ENCODE measurements around the gene UGT1A5. TPM values are rescaled to one million over a fixed set of nuclear protein-coding genes. Genes with fewer than 3 reads are reported as not detected.

UGT1A5 gene
- polyA plus RNA-seq, 1 of the 3 experiments (the other 2 are of a cell fraction): not detected

- Histone ChIP-seq H3K4me1 (ENCODE audit: control insufficient read depth in 1 of 2, insufficient read depth in 2 of 2, low read depth in 1 of 2, low read length in 1 of 2) (peaks cover 0 to 3% of the 10 kb centered on the region in 2 experiments; a peak in 1 of 4 replicates), H3K27me3 (ENCODE audit: insufficient read depth) (no peaks in the 10 kb centered on the region), H3K27ac (ENCODE audit: low read depth in 2 of 2, low read length in 1 of 2) (no peak overlapping the region), H4K20me1 (ENCODE audit: insufficient read depth) (no peaks in the 10 kb centered on the region), H3K9ac (no peak overlapping the region), H3K4me2 (no peak overlapping the region), H3K36me3 (replicated peaks in 1 of 2; ENCODE audit: control insufficient read depth in 1 of 2, insufficient read depth in 2 of 2, low read length in 1 of 2) (no peaks in the 10 kb centered on the region), H3K9me2 (no peaks in the 10 kb centered on the region), H3F3A (replicated peaks; ENCODE audit: insufficient read depth) (no peaks in the 10 kb centered on the region), H3K9me3 (no peaks in the 10 kb centered on the region), H2AFZ (ENCODE audit: low read depth) (no peak overlapping the region), H3K79me2 (ENCODE audit: insufficient read depth) (no peaks in the 10 kb centered on the region), H3K4me3 (ENCODE audit: low read depth in 2 of 2, low read length in 1 of 2) (no peak overlapping the region)
- POLR2A ChIA-PET: no interaction called here
- CTCF ChIA-PET: no interaction called here
- TF ChIP-seq MXI1 (IDR thresholded peaks at IDR 0.05; ENCODE audit: low read depth, low read length): no peak
- no peak for TF ChIP-seq RFX5 (IDR thresholded peaks at IDR 0.05; ENCODE audit: low read length)
- no peak for TF ChIP-seq MAX (IDR thresholded peaks at IDR 0.05; ENCODE audit: low read depth)
- no peak for TF ChIP-seq RAD21 (IDR thresholded peaks at IDR 0.05; ENCODE audit: low read length)
- 77% methylated on average over 6 of the region's 6 CpGs for WGBS (ENCODE audit: low lambda C conversion rate)
- no peak for DNase-seq
Measured at GRCh38 chr2:233820774-233821105, 108.0 kb downstream of the UGT1A5 start.

DNA sequence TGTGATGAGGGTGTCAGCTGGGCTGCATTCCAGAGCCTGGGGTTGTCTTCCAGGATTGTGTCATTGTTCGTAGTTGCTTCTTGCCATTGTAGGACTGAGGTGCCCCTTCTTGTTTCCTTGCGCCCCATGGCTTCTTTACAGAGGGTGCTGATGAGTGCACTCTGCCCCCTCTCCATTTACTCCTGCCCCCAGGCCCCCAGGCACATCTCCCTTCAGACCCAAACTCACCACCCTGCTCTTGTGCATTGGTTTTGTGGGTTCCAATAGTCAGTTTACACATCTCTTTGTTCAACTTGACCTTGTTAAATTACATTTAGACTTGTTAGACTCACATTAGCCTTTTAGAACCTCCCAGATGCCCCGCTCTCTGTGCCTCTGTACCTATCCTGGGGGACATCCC, 108.5 kb downstream of the UGT1A5 start:
- no peaks in the 10 kb centered on the region for H3K9me3 ChIP-seq
- H4K20me1 ChIP-seq (ENCODE audit: insufficient read depth): no peaks in the 10 kb centered on the region
- H3K36me3 ChIP-seq (replicated peaks in 1 of 2; ENCODE audit: control insufficient read depth in 1 of 2, insufficient read depth in 2 of 2, low read length in 1 of 2): no peaks in the 10 kb centered on the region
- H3K4me3 ChIP-seq (ENCODE audit: low read depth in 2 of 2, low read length in 1 of 2): no peak overlapping the region
- H3K79me2 ChIP-seq (ENCODE audit: insufficient read depth): no peaks in the 10 kb centered on the region
- DNase-seq: no peak
- ChIA-PET CTCF (no interaction called here), POLR2A (no interaction called here)
- no peaks in the 10 kb centered on the region for H3F3A ChIP-seq (replicated peaks; ENCODE audit: insufficient read depth)
- TF ChIP-seq, protein P1, sequence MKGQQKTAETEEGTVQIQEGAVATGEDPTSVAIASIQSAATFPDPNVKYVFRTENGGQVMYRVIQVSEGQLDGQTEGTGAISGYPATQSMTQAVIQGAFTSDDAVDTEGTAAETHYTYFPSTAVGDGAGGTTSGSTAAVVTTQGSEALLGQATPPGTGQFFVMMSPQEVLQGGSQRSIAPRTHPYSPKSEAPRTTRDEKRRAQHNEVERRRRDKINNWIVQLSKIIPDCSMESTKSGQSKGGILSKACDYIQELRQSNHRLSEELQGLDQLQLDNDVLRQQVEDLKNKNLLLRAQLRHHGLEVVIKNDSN (IDR thresholded peaks at IDR 0.05; ENCODE audit: borderline replicate concordance, low read depth): no peak
- no peak for TF ChIP-seq RAD21 (IDR thresholded peaks at IDR 0.05; ENCODE audit: low read length)
- no peak for TF ChIP-seq NFIC (IDR thresholded peaks at IDR 0.05; ENCODE audit: borderline replicate concordance)
- TF ChIP-seq MEF2A (IDR thresholded peaks at IDR 0.05; ENCODE audit: borderline replicate concordance, low read depth): no peak
- 64% methylated on average over 3 of the region's 3 CpGs for WGBS (ENCODE audit: low lambda C conversion rate)
- H3K9me2 ChIP-seq: no peaks in the 10 kb centered on the region
- H3K9ac ChIP-seq: no peak overlapping the region
- H3K4me2 ChIP-seq: no peak overlapping the region
- H3K4me1 ChIP-seq (ENCODE audit: control insufficient read depth in 1 of 2, insufficient read depth in 2 of 2, low read depth in 1 of 2, low read length in 1 of 2): peaks cover 0 to 3% of the 10 kb centered on the region in 2 experiments; a peak in 1 of 4 replicates
- no peak overlapping the region for H2AFZ ChIP-seq (ENCODE audit: low read depth)
- no peaks in the 10 kb centered on the region for H3K27me3 ChIP-seq (ENCODE audit: insufficient read depth)
- no peak overlapping the region for H3K27ac ChIP-seq (ENCODE audit: low read depth in 2 of 2, low read length in 1 of 2)

GRCh38 chr2:233821709-233822100, 109.0 kb downstream of the UGT1A5 start:
- Histone ChIP-seq H3K9ac (no peak overlapping the region), H3K9me2 (no peaks in the 10 kb centered on the region), H4K20me1 (ENCODE audit: insufficient read depth) (no peaks in the 10 kb centered on the region), H3K4me3 (ENCODE audit: low read depth in 2 of 2, low read length in 1 of 2) (no peak overlapping the region), H3K79me2 (ENCODE audit: insufficient read depth) (no peaks in the 10 kb centered on the region), H3K4me1 (ENCODE audit: control insufficient read depth in 1 of 2, insufficient read depth in 2 of 2, low read depth in 1 of 2, low read length in 1 of 2) (no peaks in the 10 kb centered on the region; a peak in 1 of 4 replicates), H2AFZ (ENCODE audit: low read depth) (no peak overlapping the region), H3K4me2 (no peak overlapping the region), H3K9me3 (no peaks in the 10 kb centered on the region), H3K27me3 (ENCODE audit: insufficient read depth) (no peaks in the 10 kb centered on the region), H3F3A (replicated peaks; ENCODE audit: insufficient read depth) (no peaks in the 10 kb centered on the region), H3K36me3 (replicated peaks in 1 of 2; ENCODE audit: control insufficient read depth in 1 of 2, insufficient read depth in 2 of 2, low read length in 1 of 2) (no peaks in the 10 kb centered on the region), H3K27ac (ENCODE audit: low read depth in 2 of 2, low read length in 1 of 2) (no peak overlapping the region)
- WGBS (ENCODE audit: low lambda C conversion rate): 71% methylated on average over 4 of the region's 8 CpGs
- no peak for DNase-seq
- POLR2A ChIA-PET: no interaction called here
- CTCF ChIA-PET: no interaction called here
- TF ChIP-seq JUND (IDR thresholded peaks at IDR 0.05) (no peak), FOXJ3 (CRISPR knock-in tag; IDR thresholded peaks at IDR 0.05) (no peak), GABPA (IDR thresholded peaks at IDR 0.05; ENCODE audit: low read depth) (no peak), EP300 (IDR thresholded peaks at IDR 0.05; ENCODE audit: borderline replicate concordance in 1 of 2, low read depth in 1 of 2, low read length in 1 of 2) (no peak), RCOR1 (IDR thresholded peaks at IDR 0.05; ENCODE audit: low read length) (no peak), RXRA (IDR thresholded peaks at IDR 0.05; ENCODE audit: borderline replicate concordance, low read depth) (no peak), GATA2 (CRISPR knock-in tag; IDR thresholded peaks at IDR 0.05) (no peak), NRF1 (IDR thresholded peaks at IDR 0.05; ENCODE audit: low read depth, low read length) (no peak), FOSL2 (IDR thresholded peaks at IDR 0.05; ENCODE audit: borderline replicate concordance, low read depth) (no peak), RAD21 (IDR thresholded peaks at IDR 0.05; ENCODE audit: low read length) (no peak)
- TF ChIP-seq, protein P1 (IDR thresholded peaks at IDR 0.05; ENCODE audit: borderline replicate concordance, low read depth): no peak
- TF ChIP-seq, protein P2, sequence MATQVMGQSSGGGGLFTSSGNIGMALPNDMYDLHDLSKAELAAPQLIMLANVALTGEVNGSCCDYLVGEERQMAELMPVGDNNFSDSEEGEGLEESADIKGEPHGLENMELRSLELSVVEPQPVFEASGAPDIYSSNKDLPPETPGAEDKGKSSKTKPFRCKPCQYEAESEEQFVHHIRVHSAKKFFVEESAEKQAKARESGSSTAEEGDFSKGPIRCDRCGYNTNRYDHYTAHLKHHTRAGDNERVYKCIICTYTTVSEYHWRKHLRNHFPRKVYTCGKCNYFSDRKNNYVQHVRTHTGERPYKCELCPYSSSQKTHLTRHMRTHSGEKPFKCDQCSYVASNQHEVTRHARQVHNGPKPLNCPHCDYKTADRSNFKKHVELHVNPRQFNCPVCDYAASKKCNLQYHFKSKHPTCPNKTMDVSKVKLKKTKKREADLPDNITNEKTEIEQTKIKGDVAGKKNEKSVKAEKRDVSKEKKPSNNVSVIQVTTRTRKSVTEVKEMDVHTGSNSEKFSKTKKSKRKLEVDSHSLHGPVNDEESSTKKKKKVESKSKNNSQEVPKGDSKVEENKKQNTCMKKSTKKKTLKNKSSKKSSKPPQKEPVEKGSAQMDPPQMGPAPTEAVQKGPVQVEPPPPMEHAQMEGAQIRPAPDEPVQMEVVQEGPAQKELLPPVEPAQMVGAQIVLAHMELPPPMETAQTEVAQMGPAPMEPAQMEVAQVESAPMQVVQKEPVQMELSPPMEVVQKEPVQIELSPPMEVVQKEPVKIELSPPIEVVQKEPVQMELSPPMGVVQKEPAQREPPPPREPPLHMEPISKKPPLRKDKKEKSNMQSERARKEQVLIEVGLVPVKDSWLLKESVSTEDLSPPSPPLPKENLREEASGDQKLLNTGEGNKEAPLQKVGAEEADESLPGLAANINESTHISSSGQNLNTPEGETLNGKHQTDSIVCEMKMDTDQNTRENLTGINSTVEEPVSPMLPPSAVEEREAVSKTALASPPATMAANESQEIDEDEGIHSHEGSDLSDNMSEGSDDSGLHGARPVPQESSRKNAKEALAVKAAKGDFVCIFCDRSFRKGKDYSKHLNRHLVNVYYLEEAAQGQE (IDR thresholded peaks at IDR 0.05; ENCODE audit: low read depth, low read length): no peak
- TF ChIP-seq, protein P3, sequence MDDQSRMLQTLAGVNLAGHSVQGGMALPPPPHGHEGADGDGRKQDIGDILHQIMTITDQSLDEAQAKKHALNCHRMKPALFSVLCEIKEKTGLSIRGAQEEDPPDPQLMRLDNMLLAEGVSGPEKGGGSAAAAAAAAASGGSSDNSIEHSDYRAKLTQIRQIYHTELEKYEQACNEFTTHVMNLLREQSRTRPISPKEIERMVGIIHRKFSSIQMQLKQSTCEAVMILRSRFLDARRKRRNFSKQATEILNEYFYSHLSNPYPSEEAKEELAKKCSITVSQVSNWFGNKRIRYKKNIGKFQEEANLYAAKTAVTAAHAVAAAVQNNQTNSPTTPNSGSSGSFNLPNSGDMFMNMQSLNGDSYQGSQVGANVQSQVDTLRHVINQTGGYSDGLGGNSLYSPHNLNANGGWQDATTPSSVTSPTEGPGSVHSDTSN (IDR thresholded peaks at IDR 0.05): no peak
